Measurements from ENCODE around the gene RING1. TPM values are rescaled to one million over a fixed set of nuclear protein-coding genes. Genes with fewer than 3 reads are reported as not detected.

Gene RING1
- total RNA-seq, 2 donors from 2014 or later: 31.0 to 31.8 TPM

DNA sequence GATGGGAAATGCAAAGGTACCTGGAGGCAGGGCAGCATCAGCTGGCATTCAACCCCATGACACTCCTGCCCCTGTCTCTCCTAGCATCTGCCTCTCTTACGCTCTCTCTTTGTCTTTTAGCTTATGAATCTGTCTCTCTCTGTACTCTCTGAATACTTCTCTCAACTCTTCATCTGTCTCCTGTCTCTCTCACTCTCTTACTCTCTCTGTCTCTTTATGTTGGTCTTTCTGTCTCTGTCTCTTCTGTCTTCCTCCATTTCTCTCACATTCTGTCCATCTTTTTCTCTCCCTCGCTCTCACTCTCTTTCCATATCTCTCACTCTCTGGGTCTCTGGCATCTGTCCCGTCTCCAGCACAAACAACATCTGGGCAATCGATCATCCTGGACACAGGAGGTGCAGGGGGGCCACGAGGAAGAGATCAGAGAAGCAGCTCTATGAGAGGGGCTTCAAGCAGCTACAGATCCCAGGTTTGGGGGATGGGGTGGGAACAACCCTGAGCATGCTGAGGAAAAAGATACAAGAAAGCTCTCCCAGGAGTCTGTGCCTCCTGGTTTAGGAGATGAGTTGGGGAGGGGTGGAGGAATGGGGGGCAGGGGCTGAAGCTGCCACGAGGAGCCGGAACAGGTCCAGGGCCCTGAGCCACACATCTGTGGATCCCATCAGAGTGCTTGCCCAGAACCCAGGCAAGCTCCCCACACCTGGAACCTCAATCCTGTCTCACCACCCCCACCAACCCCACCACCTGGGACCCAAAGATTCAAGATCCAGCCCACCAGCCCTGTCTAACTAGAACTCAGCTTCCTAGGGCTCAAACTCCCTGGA is 18.5 kb upstream of the RING1 start:
- H3K27me3 Mint-ChIP-seq (ENCODE audit: insufficient read depth): peaks cover 67% of the 10 kb centered on the region
- peaks cover 62% of the 10 kb centered on the region for H3K27me3 ChIP-seq (ENCODE audit: control insufficient read depth, insufficient read depth, low read length, poor library complexity, severe bottlenecking)
- H3K36me3 ChIP-seq (ENCODE audit: control insufficient read depth, insufficient read depth, low read length): peaks cover 7% of the 10 kb centered on the region
- peaks cover 4% of the 10 kb centered on the region for H3K4me1 ChIP-seq (ENCODE audit: control insufficient read depth, insufficient read depth, low read length)
- DNase-seq: no peak
- no peaks in the 10 kb centered on the region for H3K9me3 Mint-ChIP-seq
- H3K27ac Mint-ChIP-seq: no peak overlapping the region
- TF ChIP-seq, protein P1, sequence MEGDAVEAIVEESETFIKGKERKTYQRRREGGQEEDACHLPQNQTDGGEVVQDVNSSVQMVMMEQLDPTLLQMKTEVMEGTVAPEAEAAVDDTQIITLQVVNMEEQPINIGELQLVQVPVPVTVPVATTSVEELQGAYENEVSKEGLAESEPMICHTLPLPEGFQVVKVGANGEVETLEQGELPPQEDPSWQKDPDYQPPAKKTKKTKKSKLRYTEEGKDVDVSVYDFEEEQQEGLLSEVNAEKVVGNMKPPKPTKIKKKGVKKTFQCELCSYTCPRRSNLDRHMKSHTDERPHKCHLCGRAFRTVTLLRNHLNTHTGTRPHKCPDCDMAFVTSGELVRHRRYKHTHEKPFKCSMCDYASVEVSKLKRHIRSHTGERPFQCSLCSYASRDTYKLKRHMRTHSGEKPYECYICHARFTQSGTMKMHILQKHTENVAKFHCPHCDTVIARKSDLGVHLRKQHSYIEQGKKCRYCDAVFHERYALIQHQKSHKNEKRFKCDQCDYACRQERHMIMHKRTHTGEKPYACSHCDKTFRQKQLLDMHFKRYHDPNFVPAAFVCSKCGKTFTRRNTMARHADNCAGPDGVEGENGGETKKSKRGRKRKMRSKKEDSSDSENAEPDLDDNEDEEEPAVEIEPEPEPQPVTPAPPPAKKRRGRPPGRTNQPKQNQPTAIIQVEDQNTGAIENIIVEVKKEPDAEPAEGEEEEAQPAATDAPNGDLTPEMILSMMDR (conservative IDR thresholded peaks at IDR 0.05): no peak
- 84 to 86% methylated on average over 5 to 7 of the region's 7 CpGs for WGBS, 2 experiments (ENCODE audit: insufficient coverage in 1 of 2, insufficient read length in 1 of 2)
- no peak overlapping the region for H3K27ac ChIP-seq (ENCODE audit: low read depth, low read length)
- H3K9ac ChIP-seq (ENCODE audit: extremely low read depth, low read length, poor library complexity, severe bottlenecking): no peak overlapping the region
- H3K36me3 Mint-ChIP-seq (ENCODE audit: low read depth): peaks cover 9% of the 10 kb centered on the region
- peaks cover 11% of the 10 kb centered on the region for H3K4me1 Mint-ChIP-seq
- no peaks in the 10 kb centered on the region for H3K9me3 ChIP-seq (ENCODE audit: control insufficient read depth, low read length)
- H3K4me3 ChIP-seq (ENCODE audit: low read length): no peak overlapping the region
- H3K4me3 Mint-ChIP-seq: no peak overlapping the region

DNA sequence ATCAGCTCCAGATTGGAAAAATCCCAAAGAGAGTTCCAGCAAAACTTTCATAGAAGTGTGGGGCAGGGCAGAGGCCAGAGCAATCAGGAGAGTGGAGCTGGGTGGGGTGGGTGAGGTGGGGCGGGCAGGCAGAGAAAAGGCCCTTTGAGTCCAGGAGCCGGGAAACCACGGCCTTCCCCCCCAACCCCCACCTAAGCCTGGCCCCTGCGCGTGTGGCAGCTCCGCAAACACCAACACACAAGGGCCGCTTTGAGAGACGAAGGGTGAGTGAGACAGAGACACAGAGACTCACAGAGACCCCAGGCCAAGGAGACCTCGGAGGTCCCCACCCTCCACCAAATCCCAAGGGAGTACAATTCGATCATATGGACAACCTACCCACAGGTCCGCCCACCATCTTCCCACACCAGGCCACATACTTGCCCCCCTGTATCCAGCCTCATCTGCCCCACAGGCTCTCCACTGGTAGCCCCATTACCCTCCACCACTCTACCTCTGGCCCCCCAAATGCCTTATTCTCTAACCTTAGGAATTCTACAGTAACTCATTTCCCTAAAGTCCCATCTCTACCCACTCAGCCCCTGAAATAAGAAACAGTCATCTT is 17.7 kb upstream of the RING1 start:
- DNase-seq: no peak
- no peak overlapping the region for H3K4me3 ChIP-seq (ENCODE audit: low read length)
- WGBS, 2 experiments (ENCODE audit: insufficient coverage in 1 of 2, insufficient read length in 1 of 2): 90 to 94% methylated on average over 2 to 11 of the region's 11 CpGs
- peaks cover 65% of the 10 kb centered on the region for H3K27me3 Mint-ChIP-seq (ENCODE audit: insufficient read depth)
- H3K36me3 ChIP-seq (ENCODE audit: control insufficient read depth, insufficient read depth, low read length): peaks cover 13% of the 10 kb centered on the region
- H3K4me3 Mint-ChIP-seq: no peak overlapping the region
- peaks cover 62% of the 10 kb centered on the region for H3K27me3 ChIP-seq (ENCODE audit: control insufficient read depth, insufficient read depth, low read length, poor library complexity, severe bottlenecking)
- H3K9me3 Mint-ChIP-seq: no peaks in the 10 kb centered on the region
- no peak overlapping the region for H3K27ac Mint-ChIP-seq
- peaks cover 4% of the 10 kb centered on the region for H3K4me1 ChIP-seq (ENCODE audit: control insufficient read depth, insufficient read depth, low read length)
- H3K9ac ChIP-seq (ENCODE audit: extremely low read depth, low read length, poor library complexity, severe bottlenecking): no peak overlapping the region
- TF ChIP-seq, protein P1 (conservative IDR thresholded peaks at IDR 0.05): no peak
- no peak overlapping the region for H3K27ac ChIP-seq (ENCODE audit: low read depth, low read length)
- peaks cover 11% of the 10 kb centered on the region for H3K4me1 Mint-ChIP-seq
- peaks cover 17% of the 10 kb centered on the region for H3K36me3 Mint-ChIP-seq (ENCODE audit: low read depth)
- H3K9me3 ChIP-seq (ENCODE audit: control insufficient read depth, low read length): no peaks in the 10 kb centered on the region

DNA sequence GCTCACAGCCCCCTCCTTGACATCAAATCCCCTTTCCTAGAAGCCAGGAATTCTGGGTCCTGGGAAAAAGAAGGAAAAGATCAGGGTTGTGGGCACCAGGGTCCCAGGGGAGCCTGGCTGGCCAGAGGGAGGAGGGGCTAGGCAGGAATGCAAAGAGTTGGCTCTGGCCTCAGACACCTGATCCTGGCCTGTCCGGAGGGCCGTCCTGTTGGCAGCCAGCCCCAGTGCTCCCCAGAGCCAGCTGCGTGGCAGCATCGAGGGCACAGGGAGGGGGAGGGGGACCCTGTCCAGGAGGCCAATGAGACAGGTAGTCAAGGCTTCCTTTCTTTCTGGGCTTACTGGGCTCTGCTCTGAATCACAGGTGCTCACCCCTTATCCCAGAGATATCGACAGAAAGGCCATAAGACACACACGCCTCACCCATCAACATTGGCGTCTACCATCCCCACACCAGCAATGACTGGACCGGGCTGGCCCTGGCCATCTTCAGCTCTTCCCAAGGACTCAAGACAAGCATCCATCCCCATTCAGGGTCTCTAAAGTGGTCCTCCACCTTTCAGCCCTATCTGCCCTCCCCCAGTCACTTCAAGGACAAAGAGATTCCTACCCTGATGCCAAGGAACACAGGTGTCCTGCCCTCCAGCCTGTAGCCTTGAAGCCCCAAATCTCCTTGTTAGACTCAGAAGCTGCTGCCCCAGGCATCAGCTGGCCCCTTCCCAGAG is 16.8 kb upstream of the RING1 start:
- no peak overlapping the region for H3K4me3 ChIP-seq (ENCODE audit: low read length)
- TF ChIP-seq, protein P1 (conservative IDR thresholded peaks at IDR 0.05): no peak
- H3K27ac ChIP-seq (ENCODE audit: low read depth, low read length): no peak overlapping the region
- Mint-ChIP-seq H3K9me3 (no peaks in the 10 kb centered on the region), H3K36me3 (ENCODE audit: low read depth) (peaks cover 26% of the 10 kb centered on the region), H3K4me1 (peaks cover 11% of the 10 kb centered on the region), H3K27ac (no peak overlapping the region), H3K27me3 (ENCODE audit: insufficient read depth) (peaks cover 56% of the 10 kb centered on the region), H3K4me3 (peak overlapping the region; percentile 61)
- no peaks in the 10 kb centered on the region for H3K9me3 ChIP-seq (ENCODE audit: control insufficient read depth, low read length)
- H3K4me1 ChIP-seq (ENCODE audit: control insufficient read depth, insufficient read depth, low read length): peaks cover 4% of the 10 kb centered on the region
- no peak overlapping the region for H3K9ac ChIP-seq (ENCODE audit: extremely low read depth, low read length, poor library complexity, severe bottlenecking)
- peak; percentile 55 for DNase-seq
- H3K36me3 ChIP-seq (ENCODE audit: control insufficient read depth, insufficient read depth, low read length): peaks cover 23% of the 10 kb centered on the region
- WGBS, 2 experiments (ENCODE audit: insufficient coverage in 1 of 2, insufficient read length in 1 of 2): 67 to 79% methylated on average over 3 to 8 of the region's 8 CpGs
- peaks cover 56% of the 10 kb centered on the region for H3K27me3 ChIP-seq (ENCODE audit: control insufficient read depth, insufficient read depth, low read length, poor library complexity, severe bottlenecking)
